Osteocyte (in vitro differentiated cells): Measurements from ENCODE around the gene POU3F3. TPM values are rescaled to one million over a fixed set of nuclear protein-coding genes. Genes with fewer than 3 reads are reported as not detected.

Source experiments
- DNase-seq: peaks from one replicate; pipeline ENCODE4 v3.0.0; 2021; ENCODE audit warnings: mixed read lengths; ENCODE audit not compliant: unreplicated experiment; ENCODE audit errors: extremely low spot score
- H3K27ac Mint-ChIP-seq: one replicate; pipeline ENCODE4 v1.8.0; 2021; ENCODE audit warnings: mild to moderate bottlenecking, mixed read lengths; ENCODE audit not compliant: unreplicated experiment
- H3K27me3 Mint-ChIP-seq: one replicate; pipeline ENCODE4 v1.8.0; 2021; ENCODE audit warnings: mixed read lengths; ENCODE audit not compliant: unreplicated experiment
- H3K36me3 Mint-ChIP-seq: one replicate; pipeline ENCODE4 v1.8.0; 2021; ENCODE audit warnings: mixed read lengths; ENCODE audit not compliant: unreplicated experiment
- H3K4me1 Mint-ChIP-seq: one replicate; pipeline ENCODE4 v1.8.0; 2021; ENCODE audit warnings: mixed read lengths; ENCODE audit not compliant: unreplicated experiment
- H3K4me3 Mint-ChIP-seq: one replicate; pipeline ENCODE4 v1.8.0; 2021; ENCODE audit warnings: mild to moderate bottlenecking, moderate library complexity, mixed read lengths; ENCODE audit not compliant: unreplicated experiment
- H3K9me3 Mint-ChIP-seq: one replicate; pipeline ENCODE4 v1.8.0; 2021; ENCODE audit warnings: mixed read lengths; ENCODE audit not compliant: unreplicated experiment
- CTCF ChIP-seq: fragments of 200-600 bp; sonication (generic); IDR thresholded peaks from 2 replicates; pipeline ENCODE4 v1.5.0; 2021; ENCODE audit warnings: antibody characterized with exemption, mild to moderate bottlenecking, moderate library complexity
- total RNA-seq: library from RNA; stranded (reverse); gene quantifications from 2 replicates; pipeline ENCODE4 v1.2.1, GENCODE V29; 2021

The POU3F3 gene
- total RNA-seq, 1 donor from 2014 or later, result 35.5 TPM

GRCh38 chr2:104856086-104856972, 2.4 kb downstream of the POU3F3 start:
- Mint-ChIP-seq H3K4me3 (peak overlapping the region; percentile 86), H3K4me1 (peaks cover 35% of the 10 kb centered on the region), H3K27me3 (peaks cover 17% of the 10 kb centered on the region), H3K9me3 (no peaks in the 10 kb centered on the region), H3K36me3 (peaks cover 14% of the 10 kb centered on the region), H3K27ac (peak overlapping the region; percentile 90)
- TF ChIP-seq CTCF, result no peak
- DNase-seq, result no peak

- Mint-ChIP-seq H3K9me3 (no peaks in the 10 kb centered on the region), H3K4me1 (peaks cover 39% of the 10 kb centered on the region), H3K36me3 (peaks cover 14% of the 10 kb centered on the region), H3K4me3 (peak overlapping the region; percentile 86), H3K27me3 (peaks cover 17% of the 10 kb centered on the region), H3K27ac (peak overlapping the region; percentile 97)
- DNase-seq, result no peak
- no peak for TF ChIP-seq CTCF
Observed at GRCh38 chr2:104856973-104857261, 3.0 kb downstream of the POU3F3 start.

- peak overlapping the region; percentile 97 for H3K27ac Mint-ChIP-seq
- peaks cover 16% of the 10 kb centered on the region for H3K36me3 Mint-ChIP-seq
- H3K4me1 Mint-ChIP-seq, result peaks cover 43% of the 10 kb centered on the region
- peaks cover 19% of the 10 kb centered on the region for H3K27me3 Mint-ChIP-seq
- H3K9me3 Mint-ChIP-seq, result no peaks in the 10 kb centered on the region
- TF ChIP-seq CTCF, result no peak
- peak overlapping the region; percentile 86 for H3K4me3 Mint-ChIP-seq
- DNase-seq, result no peak
Observed at GRCh38 chr2:104857262-104858005, 3.5 kb downstream of the POU3F3 start.

DNA sequence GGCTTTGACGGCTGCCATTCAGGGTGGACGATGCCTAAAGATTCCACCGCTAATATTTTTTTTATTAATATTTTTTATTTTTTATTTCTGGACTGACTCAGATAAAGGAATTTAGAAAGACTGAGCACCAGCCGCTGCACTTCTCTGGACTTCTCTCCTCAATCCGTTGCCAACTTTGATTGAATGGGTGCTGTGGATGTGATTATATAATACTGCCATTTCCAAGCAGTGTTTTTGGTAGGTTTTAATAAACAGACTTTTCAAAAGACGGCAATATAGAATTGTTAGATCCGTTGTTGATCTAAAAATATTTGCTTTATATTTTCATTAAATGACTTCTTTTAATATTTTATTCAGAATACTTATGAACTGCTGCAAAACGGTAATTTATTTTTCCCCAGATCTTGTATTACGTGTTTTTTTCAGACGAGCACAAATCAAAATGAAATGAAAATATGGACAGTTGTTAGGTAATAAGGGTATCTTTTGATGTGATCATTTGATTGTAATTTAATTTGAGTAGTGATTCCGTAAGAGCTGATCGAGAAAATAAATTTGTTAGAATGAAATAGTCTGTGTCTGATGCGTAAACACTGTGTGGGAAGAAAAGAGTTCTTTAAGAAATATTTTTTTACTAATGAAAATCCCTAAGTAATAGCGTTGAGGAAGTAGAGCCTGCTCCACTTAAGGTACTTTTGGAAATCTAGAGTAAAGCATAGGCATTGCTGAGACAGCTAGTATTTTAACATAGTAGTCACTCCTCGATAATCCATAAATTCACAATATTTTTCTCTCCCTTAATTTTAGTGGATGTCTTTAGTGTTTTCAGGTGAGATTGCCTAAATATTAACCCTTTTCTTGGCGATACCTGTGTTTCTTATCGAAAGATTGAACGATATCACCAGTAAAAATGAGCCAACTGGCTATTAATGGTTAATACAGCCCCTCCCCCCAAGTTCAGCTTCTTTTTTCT, 4.4 kb downstream of the POU3F3 start:
- Mint-ChIP-seq H3K36me3 (peaks cover 16% of the 10 kb centered on the region), H3K4me1 (peaks cover 43% of the 10 kb centered on the region), H3K4me3 (peak overlapping the region; percentile 75), H3K9me3 (no peaks in the 10 kb centered on the region), H3K27ac (peak overlapping the region; percentile 92), H3K27me3 (peaks cover 21% of the 10 kb centered on the region)
- DNase-seq, result no peak
- no peak for TF ChIP-seq CTCF
